Activated B cell treated with CpG ODN at 0.5 μM for 24 hours (primary cell): ENCODE results near the gene DYNLT1. TPM values are rescaled to one million over a fixed set of nuclear protein-coding genes. Genes with fewer than 3 reads are reported as not detected.
"Not testable (repeated sequence)": the region's sequence is repeated elsewhere in the genome, so short reads cannot be mapped to it uniquely, and the experiment has no call there.

ENCODE experiments used
- ATAC-seq: fragments of 200-7000 bp; cut with Tn5 transposase; one replicate; pipeline ENCODE4 v1.10.0; 2021; ENCODE audit warnings: low read depth, mild to moderate bottlenecking, moderate library complexity
- CTCF ChIA-PET: fragments of 350-600 bp; sonication (Branson Sonifier 250); formaldehyde crosslinking; loops from one replicate; lab custom pipeline; 2021; ENCODE audit warnings: antibody characterized with exemption; lab: Charles Lee
- POLR2A ChIA-PET: fragments of 350-600 bp; sonication (Branson Sonifier 250); formaldehyde crosslinking; loops from one replicate; lab custom pipeline; 2021; ENCODE audit warnings: antibody characterized with exemption; lab: Charles Lee
- DNase-seq: peaks from one replicate; pipeline ENCODE4 v3.0.0; 2022
- H3K27ac Mint-ChIP-seq: one replicate; pipeline ENCODE4 v1.8.0; 2020; ENCODE audit warnings: mixed read lengths
- H3K27me3 Mint-ChIP-seq: one replicate; pipeline ENCODE4 v1.8.0; 2021; ENCODE audit warnings: mixed read lengths
- H3K36me3 Mint-ChIP-seq: one replicate; pipeline ENCODE4 v1.8.0; 2021; ENCODE audit warnings: low read depth, mixed read lengths
- H3K4me1 Mint-ChIP-seq: one replicate; pipeline ENCODE4 v1.8.0; 2021; ENCODE audit warnings: mixed read lengths
- H3K4me3 Mint-ChIP-seq: one replicate; pipeline ENCODE4 v1.8.0; 2020; ENCODE audit warnings: mild to moderate bottlenecking, mixed read lengths
- H3K9me3 Mint-ChIP-seq: one replicate; pipeline ENCODE4 v1.8.0; 2020; ENCODE audit warnings: mixed read lengths
- CTCF ChIP-seq: fragments of 200-600 bp; IDR thresholded peaks from one replicate; pipeline ENCODE4 v1.8.0; 2022; ENCODE audit warnings: antibody characterized with exemption, mild to moderate bottlenecking
- intact Hi-C: fragments of 100-400 bp; cut with micrococcal nuclease; formaldehyde crosslinking; loops from one replicate; pipeline ENCODE4 v1.15.1; 2024
- total RNA-seq: library from RNA; stranded (reverse); gene quantifications from 2 replicates; pipeline ENCODE4 v1.2.3, GENCODE V29; 2022

DYNLT1 gene
- total RNA-seq, 1 donor from 2014 or later, result 43.9 TPM

GRCh38 chr6:158655569-158656450, 11.3 kb upstream of the DYNLT1 start:
- DNase-seq (no peak), ATAC-seq (no peak)
- peaks cover 12% of the 10 kb centered on the region for H3K27me3 Mint-ChIP-seq
- no peak overlapping the region for H3K4me3 Mint-ChIP-seq
- CTCF ChIA-PET, result interaction anchor here (1.1 to 1.2 kb wide), 2 partner anchors 35 to 435 kb away, joined by 4 to 6 read pairs; no protein-coding TSS in a partner anchor
- H3K9me3 Mint-ChIP-seq, result no peaks in the 10 kb centered on the region
- H3K4me1 Mint-ChIP-seq, result peaks cover 25% of the 10 kb centered on the region
- POLR2A ChIA-PET, result no interaction called here
- TF ChIP-seq CTCF, result no peak
- H3K36me3 Mint-ChIP-seq, result no peaks in the 10 kb centered on the region
- H3K27ac Mint-ChIP-seq, result no peak overlapping the region
- intact Hi-C loops, result no loop called here

- intact Hi-C loops, result no loop called here
- H3K27ac Mint-ChIP-seq, result no peak overlapping the region
- CTCF ChIA-PET, result interaction anchor here (1.1 to 1.2 kb wide), 2 partner anchors 36 to 434 kb away, joined by 4 to 6 read pairs; no protein-coding TSS in a partner anchor
- ATAC-seq, result no peak
- no peaks in the 10 kb centered on the region for H3K9me3 Mint-ChIP-seq
- H3K27me3 Mint-ChIP-seq, result peaks cover 12% of the 10 kb centered on the region
- no peaks in the 10 kb centered on the region for H3K36me3 Mint-ChIP-seq
- no peak overlapping the region for H3K4me3 Mint-ChIP-seq
- no peak for TF ChIP-seq CTCF
- DNase-seq, result no peak
- POLR2A ChIA-PET, result no interaction called here
- peaks cover 23% of the 10 kb centered on the region for H3K4me1 Mint-ChIP-seq
These were observed 10.5 kb upstream of the DYNLT1 start for GRCh38 chr6:158654960-158655489.

- DNase-seq, result no peak
- Mint-ChIP-seq H3K36me3 (no peaks in the 10 kb centered on the region), H3K4me3 (no peak overlapping the region), H3K4me1 (peaks cover 27% of the 10 kb centered on the region), H3K9me3 (no peaks in the 10 kb centered on the region), H3K27ac (no peak overlapping the region), H3K27me3 (peaks cover 12% of the 10 kb centered on the region)
- TF ChIP-seq CTCF, result no peak
- ATAC-seq, result no peak
- intact Hi-C loops, result no loop called here
- ChIA-PET CTCF (interaction anchor here (1.1 kb wide), 1 partner anchor 434 kb away, joined by 4 read pairs; no protein-coding TSS in a partner anchor), POLR2A (no interaction called here)
These were observed 10.0 kb upstream of the DYNLT1 start for GRCh38 chr6:158654498-158654897.

GRCh38 chr6:158653577-158654354, 9.2 kb upstream of the DYNLT1 start:
- Mint-ChIP-seq H3K27ac (no peak overlapping the region), H3K36me3 (no peaks in the 10 kb centered on the region), H3K9me3 (no peaks in the 10 kb centered on the region), H3K27me3 (peaks cover 12% of the 10 kb centered on the region), H3K4me3 (peak overlapping the region; percentile 36), H3K4me1 (peaks cover 35% of the 10 kb centered on the region)
- DNase-seq (no peak), ATAC-seq (no peak)
- POLR2A ChIA-PET, result interaction anchor here (0.7 to 1.6 kb wide), 3 partner anchors 9 to 1076 kb away, joined by 3 to 8 read pairs (median 4); partner anchors contain the start of gene DYNLT1
- TF ChIP-seq CTCF, result no peak
- intact Hi-C loops, result loop anchor here (2.0 kb wide), 1 partner anchor 13 kb away; no protein-coding TSS in a partner anchor
- CTCF ChIA-PET, result no interaction called here

GRCh38 chr6:158651981-158652737, 7.6 kb upstream of the DYNLT1 start:
- not testable (repeated sequence) for H3K36me3 Mint-ChIP-seq, ATAC-seq, DNase-seq, H3K9me3 Mint-ChIP-seq, H3K4me3 Mint-ChIP-seq, H3K27ac Mint-ChIP-seq
- H3K4me1 Mint-ChIP-seq, result peaks cover 38% of the 10 kb centered on the region
- ChIA-PET CTCF (interaction anchor here (1.0 kb wide), 1 partner anchor 39 kb away, joined by 4 read pairs; no protein-coding TSS in a partner anchor), POLR2A (interaction anchor here (1.6 kb wide), 1 partner anchor 8 kb away, joined by 8 read pairs; the partner anchor contains the start of gene DYNLT1)
- peaks cover 11% of the 10 kb centered on the region for H3K27me3 Mint-ChIP-seq
- intact Hi-C loops, result loop anchor here (2.0 kb wide), 1 partner anchor 15 kb away; no protein-coding TSS in a partner anchor
